ENCODE measurements around the gene ZNF860. TPM values are rescaled to one million over a fixed set of nuclear protein-coding genes. Genes with fewer than 3 reads are reported as not detected.
A peak's percentile ranks its signal among the peaks of the same experiment; 100 is the strongest.
"Not testable (repeated sequence)": the region's sequence is repeated elsewhere in the genome, so short reads cannot be mapped to it uniquely, and the experiment has no call there.

Gene ZNF860
- polyA plus RNA-seq, 4 donors: 1.7 to 3.4 (median 2.9) TPM

DNA sequence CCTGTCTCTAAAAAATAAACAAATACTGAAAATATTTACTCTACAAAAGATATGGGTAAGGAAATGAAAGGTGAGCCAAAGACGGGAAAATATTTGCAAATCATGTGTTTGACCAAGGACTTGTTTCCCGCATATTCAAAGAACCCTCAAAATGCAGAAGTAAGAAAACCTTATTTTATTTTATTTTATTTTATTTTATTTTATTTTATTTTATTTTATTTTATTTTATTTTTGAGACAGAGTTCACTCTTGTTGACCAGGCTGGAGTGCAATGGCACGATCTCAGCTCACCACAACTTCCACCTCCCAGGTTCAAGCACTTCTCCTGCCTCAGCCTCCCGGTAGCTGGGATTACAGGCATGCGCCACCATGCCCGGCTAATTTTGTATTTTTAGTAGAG lies 11.4 kb downstream of the ZNF860 start:
- DNase-seq (ENCODE audit: low read depth in 4 of 4, low spot score in 3 of 4): not testable (repeated sequence)

DNA sequence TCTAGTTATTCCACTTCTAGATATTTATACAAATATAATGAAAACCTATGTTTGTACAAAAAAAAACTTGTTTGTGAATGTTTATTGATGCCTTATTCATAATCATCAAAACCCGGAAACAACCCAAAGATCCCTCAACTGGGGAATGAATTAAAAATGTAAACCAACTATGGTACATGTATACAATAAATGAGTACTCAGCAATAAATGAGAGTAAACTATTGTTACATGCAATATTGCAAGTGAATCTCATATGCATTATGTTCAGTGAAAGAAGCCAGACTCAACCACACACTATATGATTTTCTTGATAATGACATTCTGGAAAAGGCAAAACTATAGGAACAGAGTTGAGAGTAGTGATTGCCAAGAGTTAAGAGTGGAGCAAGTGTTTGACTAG lies 12.3 kb downstream of the ZNF860 start:
- DNase-seq (ENCODE audit: low read depth in 4 of 4, low spot score in 3 of 4): no peak

DNA sequence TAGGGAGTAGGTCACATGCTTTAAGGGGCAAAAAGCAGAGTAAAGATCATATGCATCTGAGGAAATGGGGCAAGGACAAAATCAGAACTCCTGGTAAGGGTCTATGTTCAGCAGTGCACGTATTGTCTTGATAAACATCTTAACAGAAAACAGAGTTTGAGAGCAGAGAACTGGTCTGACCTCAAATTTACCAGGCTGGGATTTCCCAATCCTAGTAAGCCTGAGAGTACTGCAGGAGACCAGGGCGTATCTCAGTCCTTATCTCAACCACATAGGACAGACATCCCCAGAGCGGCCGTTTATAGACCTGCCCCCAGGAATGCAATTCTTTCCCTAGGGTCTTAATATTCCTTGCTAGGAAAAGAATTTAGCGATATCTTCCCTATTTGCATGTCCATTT lies 13.5 kb downstream of the ZNF860 start:
- DNase-seq (ENCODE audit: low read depth in 4 of 4, low spot score in 3 of 4): not testable (repeated sequence)

DNA sequence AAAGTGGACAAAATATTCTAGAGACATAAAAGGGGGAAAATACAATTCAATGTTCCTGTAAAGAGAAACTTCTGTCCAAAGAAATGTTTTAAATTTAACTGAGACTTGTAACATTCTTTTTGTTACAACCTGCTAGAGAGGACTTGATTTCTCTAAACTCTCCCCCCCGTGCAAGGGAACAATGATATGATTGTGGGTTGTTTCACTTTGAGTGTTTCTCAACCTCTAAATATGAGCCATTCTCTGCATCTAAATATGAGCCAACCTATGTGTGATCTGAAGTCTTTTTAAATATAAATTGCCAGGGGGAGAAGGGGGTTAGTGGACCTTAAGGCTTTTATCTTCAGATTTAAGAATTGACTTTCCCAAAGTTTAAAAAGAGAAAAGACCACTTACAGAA lies 14.6 kb downstream of the ZNF860 start:
- no peak for DNase-seq (ENCODE audit: low read depth in 4 of 4, low spot score in 3 of 4)

DNA sequence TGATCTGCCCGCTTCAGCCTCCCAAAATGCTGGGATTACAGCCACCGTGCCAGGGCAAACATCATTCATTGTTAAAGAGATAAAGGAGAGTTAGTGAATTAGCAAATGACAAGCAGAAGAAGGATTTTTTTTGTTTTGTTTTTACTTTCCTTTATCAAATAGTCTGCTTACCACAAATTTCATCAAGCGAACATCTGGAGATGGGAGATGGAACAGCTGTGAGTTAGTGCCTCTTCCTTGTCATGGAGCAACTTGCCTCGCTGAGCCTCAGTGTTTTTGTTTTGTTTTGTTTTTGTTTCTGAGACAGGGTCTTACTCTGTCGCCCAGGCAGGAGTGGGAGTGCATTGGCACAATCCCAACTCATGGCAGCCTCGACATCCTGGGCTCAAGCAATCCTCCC lies 15.9 kb downstream of the ZNF860 start:
- no peak for DNase-seq (ENCODE audit: low read depth in 4 of 4, low spot score in 3 of 4)

DNA sequence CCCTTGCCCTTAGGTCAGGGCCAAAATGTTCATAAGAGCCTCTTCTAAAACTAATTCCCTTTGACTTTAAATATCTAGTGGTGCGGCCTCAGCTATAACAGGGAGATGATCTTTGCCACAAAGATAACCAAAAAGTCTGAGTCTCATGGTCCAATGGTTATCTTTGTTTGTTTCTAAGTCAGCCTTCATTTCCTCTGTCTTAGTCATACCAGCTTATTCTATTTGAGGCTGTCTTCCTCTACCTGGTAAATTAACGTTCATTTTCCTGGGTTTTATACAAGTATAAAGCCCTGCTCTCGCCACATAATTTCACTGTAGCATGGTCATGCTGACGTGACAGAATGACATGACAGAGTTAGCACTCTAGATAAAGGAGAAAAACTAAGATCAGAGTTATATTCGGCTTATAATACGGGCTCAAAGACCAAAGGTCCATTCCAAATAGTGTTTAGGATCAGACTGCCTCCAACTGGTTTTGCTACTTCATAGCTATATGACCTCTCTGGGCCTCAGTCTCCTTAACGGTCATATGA lies 18.4 kb downstream of the ZNF860 start:
- DNase-seq (ENCODE audit: low read depth in 4 of 4, low spot score in 3 of 4): no peak

DNA sequence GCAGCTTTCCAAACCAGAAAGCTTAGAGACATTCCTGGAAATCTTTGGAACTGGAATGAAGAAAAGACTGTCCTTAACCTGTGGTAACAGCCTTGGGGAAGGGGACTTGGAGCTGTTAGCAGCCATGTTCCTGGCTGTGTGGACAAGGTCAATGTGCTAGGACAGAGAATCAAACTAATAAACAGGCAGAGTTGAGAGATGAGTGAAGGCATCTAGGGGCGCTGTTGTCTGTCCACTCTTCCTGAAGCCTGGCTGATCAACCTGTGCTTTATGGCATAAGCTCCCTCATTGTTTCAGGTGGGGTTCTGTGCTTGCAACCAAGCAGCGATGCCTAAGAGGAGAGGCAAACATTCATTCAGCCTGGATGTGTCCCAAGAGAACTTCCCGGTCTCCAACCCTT lies 19.3 kb downstream of the ZNF860 start:
- DNase-seq (ENCODE audit: low read depth in 4 of 4, low spot score in 3 of 4): no peak

DNA sequence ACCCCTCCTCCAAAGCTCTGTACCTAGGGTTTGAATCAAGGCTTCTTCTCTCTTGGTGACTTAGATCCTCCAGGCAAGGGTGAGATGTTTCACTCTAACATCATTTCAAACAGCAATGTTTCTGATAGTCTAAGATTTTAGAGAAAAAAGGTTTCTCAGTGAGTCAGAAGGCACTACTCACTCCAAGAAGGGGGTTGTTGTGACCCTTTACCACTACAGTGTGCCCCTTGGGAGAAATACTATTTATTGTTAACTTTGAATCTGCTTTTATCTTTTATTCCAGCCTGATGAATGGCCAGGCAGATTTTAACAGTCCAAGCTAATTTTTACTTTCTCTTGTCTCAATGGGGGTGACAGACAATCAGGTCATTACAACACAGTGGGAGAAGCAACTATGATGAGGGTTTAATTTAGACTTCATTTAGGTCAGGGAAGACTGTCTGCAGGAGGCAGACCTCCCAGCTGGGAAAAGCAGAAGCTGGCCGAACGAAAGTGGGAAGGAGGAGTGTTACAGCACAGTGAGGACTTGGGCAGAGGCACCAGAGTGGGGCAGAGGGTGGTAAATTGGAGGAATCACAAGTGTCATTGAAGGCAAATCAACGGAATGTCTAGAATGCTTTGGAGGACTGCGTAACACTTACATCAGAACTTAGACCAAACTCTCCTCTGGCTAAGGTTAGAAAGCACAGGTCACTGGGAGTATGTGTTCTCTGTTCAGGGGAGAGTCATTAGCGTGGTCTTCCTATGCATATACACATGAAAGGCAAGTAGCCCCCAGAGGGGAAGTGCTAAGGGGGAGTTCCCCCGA lies 21.2 kb downstream of the ZNF860 start:
- DNase-seq (ENCODE audit: low read depth in 4 of 4, low spot score in 3 of 4): no peak

DNA sequence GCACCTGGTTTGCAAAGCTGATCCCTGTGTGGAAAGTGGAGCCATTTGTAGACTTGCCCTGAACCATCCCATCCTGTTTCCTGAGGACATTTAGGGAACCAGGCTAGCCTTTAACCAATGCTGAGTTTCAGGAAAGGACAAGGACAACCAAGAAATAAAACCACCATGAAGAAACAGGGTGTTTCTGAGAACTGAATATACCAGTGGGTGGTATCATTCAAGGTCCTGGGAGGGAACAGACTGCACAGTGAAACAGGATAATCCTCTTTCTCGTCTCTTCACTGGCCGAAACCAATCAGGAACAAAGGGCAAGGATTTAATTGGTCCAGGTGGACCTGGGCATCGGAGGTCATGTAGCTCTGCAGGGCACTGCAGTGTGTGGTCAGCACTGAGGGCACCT lies 21.8 kb downstream of the ZNF860 start:
- no peak for DNase-seq (ENCODE audit: low read depth in 4 of 4, low spot score in 3 of 4)

DNA sequence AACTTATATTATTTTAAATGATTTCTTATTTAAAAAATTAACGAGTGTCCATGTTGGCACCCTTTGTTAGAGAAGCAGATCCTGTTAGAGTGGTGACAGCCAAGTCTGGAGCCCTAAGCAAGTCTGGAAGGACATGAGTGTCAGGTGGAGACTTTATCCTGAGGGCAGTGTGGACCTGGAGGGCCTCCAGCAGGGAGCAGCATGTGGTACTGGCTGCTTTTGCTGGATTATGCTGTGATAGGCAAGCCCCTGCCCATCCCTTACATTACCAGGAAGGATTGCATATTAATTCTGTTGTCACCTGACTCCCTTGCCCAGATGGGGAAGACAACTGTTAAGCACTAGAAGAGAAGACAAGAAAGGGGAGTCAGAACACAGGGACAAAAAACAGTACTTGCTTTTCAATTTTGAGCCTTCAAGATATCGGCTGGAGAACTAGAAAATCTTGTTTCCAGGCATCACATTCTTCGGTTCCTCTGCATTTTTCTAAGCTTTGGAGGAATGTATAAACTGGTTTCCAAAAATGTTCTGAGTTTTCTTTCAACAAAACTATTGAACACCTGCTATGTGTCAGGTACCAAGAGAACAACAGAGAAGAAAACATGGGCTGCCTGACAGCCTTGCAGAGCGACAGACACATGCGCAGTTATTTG lies 22.7 kb downstream of the ZNF860 start:
- no peak for DNase-seq (ENCODE audit: low read depth in 4 of 4, low spot score in 3 of 4)

DNA sequence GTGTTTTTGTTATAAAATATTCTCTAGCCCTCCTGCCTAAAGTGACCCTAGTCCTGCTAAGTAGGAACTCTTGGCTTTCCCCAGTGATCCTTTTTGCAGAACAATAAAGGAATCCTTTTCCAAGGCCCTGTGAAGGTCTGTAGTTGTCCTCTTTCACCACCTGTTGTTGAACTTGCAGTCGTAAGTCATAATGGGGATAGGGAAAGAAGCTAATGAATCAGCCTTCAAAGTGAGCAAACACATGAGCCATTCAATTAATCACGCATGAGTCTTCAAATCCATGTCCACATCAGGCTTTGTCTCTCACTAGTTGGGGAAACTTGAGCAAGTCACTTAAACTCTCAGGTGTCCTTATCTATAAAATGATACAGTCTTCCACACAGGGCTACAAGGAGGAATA lies 27.6 kb downstream of the ZNF860 start:
- DNase-seq (ENCODE audit: low read depth in 4 of 4, low spot score in 3 of 4): no peak

DNA sequence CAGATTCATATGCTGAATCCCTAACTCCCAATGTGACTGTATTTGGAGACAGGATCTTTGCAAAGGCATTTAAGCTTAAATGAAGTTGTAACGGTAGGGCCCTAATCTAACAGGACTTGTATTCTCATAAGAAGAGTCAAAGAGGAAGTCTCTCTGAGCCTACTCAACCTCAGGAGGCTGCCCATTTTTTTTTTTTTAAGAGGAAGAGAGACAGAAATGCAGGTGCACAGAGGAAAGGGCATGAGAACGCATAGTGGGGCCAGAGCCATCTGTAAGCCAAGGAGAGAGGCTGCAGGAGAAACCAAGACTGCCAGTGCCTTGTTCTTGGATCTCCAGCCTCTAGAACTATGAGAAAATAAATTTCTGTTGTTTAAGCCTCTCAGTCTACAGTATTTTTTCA lies 28.4 kb downstream of the ZNF860 start:
- DNase-seq (ENCODE audit: low read depth in 4 of 4, low spot score in 3 of 4): no peak

DNA sequence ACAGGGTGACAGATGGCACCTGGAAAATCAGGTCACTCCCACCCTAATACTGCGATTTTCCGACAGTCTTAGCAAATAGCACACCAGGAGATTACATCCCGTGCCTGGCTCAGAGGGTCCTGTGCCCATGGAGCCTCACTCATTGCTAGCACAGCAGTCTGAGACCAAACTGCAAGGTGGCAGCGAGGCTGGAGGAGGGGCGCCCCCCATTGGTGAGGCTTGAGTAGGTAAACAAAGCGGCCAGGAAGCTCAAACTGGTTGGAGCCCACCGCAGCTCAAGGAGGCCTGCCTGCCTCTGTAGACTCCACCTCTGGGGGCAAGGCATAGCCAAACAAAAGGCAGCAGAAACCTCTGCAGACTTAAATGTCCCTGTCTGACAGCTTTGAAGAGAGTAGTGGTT lies 29.1 kb downstream of the ZNF860 start:
- not testable (repeated sequence) for DNase-seq (ENCODE audit: low read depth in 4 of 4, low spot score in 3 of 4)

DNA sequence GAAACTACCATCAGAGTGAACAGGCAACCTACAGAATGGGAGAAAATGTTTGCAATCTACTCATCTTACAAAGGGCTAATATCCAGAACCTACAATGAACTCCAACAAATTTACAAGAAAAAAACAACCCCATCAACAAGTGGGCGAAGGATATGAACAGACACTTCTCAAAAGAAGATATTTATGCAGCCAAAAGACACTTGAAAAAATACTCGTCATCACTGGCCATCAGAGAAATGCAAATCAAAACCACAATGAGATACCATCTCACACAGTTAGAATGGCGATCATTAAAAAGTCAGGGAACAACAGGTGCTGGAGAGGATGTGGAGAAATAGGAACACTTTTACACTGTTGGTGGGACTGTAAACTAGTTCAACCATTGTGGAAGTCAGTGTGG lies 34.1 kb downstream of the ZNF860 start:
- not testable (repeated sequence) for DNase-seq (ENCODE audit: low read depth in 4 of 4, low spot score in 3 of 4)

DNA sequence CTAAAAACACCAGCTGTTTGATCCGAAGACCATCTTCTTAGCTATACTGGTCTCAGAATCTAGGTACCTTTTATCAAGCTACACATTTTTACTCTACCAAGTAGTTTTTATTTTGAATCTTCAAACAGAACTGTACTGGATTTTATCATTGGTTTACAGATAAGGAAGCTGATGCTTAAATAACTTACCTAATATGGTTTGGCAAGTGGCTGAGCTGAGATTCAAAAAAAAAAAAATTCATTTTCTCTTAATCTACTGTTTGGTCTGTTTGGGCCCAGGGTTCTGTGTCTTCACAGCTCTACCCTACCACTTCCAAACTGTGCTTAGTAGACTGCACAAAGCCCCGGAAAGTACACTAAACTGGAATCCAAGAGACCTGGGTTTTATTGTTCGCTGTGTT lies 35.7 kb downstream of the ZNF860 start:
- DNase-seq (ENCODE audit: low read depth in 4 of 4, low spot score in 3 of 4): no peak

DNA sequence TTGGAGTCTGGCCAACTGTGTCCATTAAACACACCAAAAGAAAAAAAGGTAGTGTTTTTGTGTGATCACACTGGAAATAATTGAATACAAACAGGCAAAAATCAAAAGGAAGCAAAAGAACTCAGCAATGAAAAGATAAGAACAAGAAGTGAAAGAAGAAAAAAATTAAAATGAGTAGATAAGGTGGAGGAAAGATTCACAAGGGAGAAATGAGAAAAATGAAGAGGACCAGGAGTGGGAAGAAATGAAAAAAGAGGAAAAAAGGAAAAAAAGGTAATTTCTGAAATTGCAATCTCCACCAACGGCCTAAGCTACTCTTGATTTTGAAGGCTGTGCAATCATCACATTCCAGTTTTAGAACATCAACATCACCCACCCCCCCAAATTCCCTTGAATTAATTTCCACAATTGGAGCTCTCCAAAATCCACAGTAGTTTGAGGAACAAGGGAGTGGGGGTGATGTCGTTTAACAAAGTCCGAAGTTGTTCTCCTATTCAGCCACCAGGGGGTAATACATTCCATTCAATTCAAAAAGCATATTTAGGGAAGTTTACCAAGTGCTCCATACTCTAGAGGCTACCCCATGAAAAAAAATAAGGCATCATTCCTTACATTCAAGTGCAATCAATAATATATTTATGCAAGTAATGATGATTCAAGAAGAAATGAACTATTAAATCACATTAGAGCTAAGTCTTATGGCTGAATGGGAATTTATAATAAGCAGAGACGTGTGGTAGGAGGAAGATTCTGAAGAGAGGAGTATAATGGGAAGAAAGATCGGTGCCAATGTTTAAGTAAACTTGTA lies 37.4 kb downstream of the ZNF860 start:
- DNase-seq (ENCODE audit: low read depth in 4 of 4, low spot score in 3 of 4): peak in 1 of 4 donors; percentile 27

DNA sequence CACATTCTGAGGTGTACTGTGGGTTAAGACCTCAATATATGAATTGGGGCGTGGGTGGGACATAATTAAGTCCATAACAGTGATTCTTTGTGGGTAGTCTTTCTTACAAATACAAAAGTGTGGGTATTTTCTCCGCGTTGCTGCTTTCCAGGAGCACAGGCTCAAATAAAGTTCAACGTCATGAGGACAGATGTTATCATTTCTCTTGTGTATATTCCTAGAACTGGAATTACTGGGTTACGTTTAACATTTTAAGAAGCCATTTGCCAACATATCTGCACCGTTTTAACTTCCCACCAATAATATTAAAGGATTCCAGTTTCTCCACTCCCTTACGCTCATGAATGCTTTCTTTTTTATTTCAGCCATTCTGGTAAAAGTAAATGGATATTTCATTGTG lies 39.6 kb downstream of the ZNF860 start:
- DNase-seq (ENCODE audit: low read depth in 4 of 4, low spot score in 3 of 4): no peak

DNA sequence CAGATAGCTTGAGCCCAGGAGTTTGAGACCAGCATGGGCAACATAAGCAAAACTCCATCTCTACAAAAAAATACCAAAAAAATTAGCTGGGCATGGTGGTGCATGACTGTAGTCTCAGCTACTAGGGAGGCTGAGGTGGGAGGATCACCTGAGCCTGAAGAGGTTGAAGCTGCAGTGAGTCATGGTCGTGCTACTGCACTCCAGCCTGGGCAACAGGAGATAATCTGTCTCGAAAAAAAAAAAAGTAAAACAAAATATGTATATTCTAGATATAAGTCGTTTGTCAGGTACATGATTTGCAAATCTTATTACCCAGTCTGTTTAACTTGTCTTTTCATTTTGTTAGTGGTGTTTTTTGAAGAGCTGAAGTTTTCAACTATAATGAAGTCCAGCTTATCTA lies 40.2 kb downstream of the ZNF860 start:
- DNase-seq (ENCODE audit: low read depth in 4 of 4, low spot score in 3 of 4): no peak

DNA sequence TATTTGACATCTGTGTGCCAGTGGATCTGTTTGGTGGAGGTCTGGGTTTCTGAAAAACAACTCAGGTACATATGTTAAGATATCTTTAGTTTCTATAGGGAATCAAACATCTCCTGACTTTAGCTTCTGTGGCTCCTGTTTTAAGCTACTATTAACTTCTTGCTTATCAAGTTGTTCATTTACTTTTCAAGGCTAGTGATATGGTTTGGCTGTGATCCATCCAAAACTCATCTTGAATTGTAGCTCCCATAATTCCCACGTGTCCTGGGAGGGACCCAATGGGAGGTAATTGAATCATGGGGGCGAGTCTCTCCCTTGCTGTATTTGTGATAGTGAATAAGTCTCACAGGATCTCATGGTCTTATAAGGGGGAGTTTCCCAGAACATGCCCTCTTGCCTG lies 41.4 kb downstream of the ZNF860 start:
- DNase-seq (ENCODE audit: low read depth in 4 of 4, low spot score in 3 of 4): no peak

DNA sequence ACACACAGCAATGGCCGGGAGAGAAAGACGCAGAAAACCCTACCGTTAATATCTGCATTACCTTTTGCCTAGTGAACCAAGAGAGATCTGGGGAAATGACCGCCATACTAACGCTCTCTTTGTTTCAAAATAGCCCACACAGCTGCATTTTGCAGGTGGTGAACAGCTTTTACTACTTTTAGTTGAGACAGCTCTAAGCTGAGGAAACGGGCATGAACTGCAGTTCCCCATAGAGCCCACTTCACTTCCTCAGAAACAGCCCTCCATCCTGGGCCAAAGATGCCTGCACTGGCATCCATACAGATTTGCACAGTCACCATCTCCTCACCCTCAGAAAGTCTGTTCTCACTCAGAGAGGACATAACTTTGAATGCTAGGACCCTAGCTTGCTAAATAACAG lies 45.0 kb downstream of the ZNF860 start:
- DNase-seq (ENCODE audit: low read depth in 4 of 4, low spot score in 3 of 4): no peak

DNA sequence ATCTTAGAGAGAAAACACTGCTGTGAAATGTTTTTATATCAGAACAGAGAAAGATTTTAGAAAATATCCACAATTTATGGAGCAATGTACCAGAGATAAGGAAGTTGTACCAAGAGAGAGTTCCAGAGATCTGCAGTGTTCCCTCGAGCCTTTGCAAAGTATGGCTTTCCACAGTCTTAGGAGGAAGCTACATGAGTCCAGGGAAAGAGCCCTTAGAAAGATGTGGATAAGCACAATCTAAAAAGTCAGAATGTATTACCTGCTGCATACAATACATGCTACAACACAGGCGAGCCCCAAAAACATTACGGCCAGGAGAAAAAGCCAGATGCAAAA lies 56.4 kb downstream of the ZNF860 start:
- DNase-seq (ENCODE audit: low read depth in 4 of 4, low spot score in 3 of 4): no peak

Data from left renal pelvis (tissue), 4 donors.